GM13976 (cell line): ENCODE results near the gene RBCK1.

Experiments
- DNase-seq: peaks from one replicate; pipeline ENCODE4 v3.0.0; 2012; ENCODE audit warnings: low spot score
- CTCF ChIP-seq: IDR thresholded peaks from 2 replicates; pipeline ENCODE4 v1.5.1; 2012; ENCODE audit warnings: borderline replicate concordance, mild to moderate bottlenecking; ENCODE audit not compliant: insufficient read depth; ENCODE audit errors: extremely low read depth, missing control alignments, control extremely low read depth
- in situ Hi-C: fragments of 300-500 bp; cut with MboI; formaldehyde crosslinking; loops from one replicate; pipeline ENCODE4 v1.12.0; 2022; ENCODE audit warnings: low sequenced_read_pairs, mixed read lengths, inconsistent platforms; ENCODE audit not compliant: unreplicated experiment

RBCK1 gene

DNA sequence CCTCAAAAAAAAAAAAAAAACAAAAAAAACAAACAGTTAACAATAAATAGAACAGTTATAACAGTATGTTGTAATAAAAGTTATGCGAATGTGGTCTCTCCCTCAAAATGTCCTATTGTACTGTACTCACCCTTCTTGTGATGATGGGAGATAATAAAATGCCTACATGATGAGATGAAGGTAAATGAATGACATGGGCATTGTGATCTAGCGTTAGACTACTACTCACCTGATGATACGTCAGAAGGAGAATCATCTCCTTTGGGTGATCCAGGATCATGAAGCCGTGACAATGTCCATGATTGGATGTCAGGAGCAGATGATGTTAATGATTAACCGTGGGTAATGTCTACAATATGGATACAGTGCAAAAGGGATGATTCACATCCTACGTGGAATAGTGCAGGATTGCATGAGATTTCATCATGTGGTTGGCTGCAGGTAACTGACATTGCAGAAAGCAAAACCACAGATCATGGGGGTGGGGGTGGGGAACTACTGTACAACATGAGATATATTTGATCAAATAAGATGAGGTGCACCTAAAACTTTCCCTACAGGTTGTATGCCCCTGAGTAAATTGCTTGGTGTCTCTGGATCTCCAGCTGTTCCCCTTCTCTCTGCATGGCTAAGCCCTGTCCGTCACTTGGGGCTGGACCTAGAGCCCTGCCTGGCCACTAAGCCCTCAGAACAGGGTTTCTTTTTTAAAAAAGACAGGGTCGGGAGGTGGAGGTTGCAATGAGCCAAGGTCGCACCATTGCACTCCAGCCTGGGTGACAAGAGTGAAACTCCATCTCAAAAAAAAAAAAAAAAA is 6.2 kb upstream of the RBCK1 start:
- no peak for TF ChIP-seq CTCF
- in situ Hi-C loops, result no loop called here
- no peak for DNase-seq

DNA sequence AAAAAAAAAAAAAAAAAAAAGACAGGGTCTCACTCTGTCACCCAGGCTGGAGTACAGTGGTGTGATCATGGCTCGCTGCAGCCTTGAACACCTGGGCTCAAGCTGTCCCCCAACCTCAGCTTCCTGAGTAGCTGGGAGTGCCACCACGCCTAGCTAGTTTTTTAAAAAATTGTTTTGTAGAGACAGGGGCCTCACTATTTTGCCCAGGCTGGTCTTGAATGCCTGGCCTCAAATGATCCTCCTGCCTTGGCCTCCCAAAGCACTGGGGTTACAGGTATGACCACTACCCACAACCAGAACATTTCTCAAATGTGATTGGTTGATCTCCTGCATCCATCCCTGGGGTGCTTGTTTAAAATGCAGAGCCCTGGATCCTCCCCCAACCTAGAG is 5.6 kb upstream of the RBCK1 start:
- TF ChIP-seq CTCF, result no peak
- in situ Hi-C loops, result no loop called here
- no peak for DNase-seq

DNA sequence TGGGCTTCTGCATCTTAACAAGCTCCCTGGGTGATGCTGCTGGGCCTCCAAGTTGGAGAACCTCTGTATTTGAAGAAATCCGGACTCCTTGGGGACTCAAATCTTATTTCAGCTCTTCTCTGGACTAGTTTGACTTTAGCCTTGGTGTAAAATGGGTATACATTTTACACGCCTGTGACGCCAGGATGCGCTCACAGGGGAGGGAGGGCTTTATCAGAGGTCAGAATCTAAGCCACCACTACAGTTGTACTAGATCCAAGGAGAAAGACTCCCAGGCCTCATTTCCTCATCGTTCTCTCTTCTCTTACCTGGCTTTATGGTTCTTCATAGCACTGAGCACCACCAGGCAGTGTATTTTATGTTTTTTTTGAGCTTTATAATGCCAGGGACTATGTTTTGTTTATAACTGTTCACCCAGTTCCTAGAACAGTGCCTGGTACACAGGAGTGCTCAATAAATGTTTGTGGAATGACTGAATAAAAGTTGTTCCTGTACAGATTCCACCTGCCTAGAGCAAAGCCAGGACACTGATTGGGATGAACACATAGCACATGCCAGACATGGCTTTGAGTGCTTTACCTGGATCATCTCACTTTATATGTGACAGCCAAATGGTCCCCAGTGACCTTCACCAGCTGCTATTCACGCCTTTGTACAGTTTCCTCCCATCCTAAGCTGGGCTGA is 5.1 kb upstream of the RBCK1 start:
- TF ChIP-seq CTCF, result no peak
- no peak for DNase-seq
- in situ Hi-C loops, result no loop called here

DNA sequence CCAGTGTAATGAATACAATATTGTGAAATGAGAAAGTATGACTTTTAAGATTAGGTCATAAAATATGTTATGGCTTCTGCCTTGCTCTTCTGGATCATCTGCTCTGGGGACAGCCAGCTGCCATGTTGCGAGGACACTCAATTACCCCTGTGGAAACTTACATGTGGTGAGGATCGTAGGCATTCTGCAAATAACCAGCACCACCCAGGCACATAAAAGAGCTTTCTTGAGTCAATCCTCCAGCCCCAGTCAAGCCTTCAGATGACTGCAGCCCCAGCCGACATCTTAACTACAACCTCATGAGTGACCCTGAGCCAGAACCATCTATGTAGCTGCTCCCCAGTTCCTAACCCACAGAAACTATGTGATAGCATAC is 4.5 kb upstream of the RBCK1 start:
- DNase-seq, result no peak
- no peak for TF ChIP-seq CTCF
- in situ Hi-C loops, result no loop called here

GRCh38 chr20:404088-404487 is 4.0 kb upstream of the RBCK1 start:
- no peak for DNase-seq
- in situ Hi-C loops, result no loop called here

More at GRCh38 chr20:404088-404487, 4.0 kb upstream of the RBCK1 start:
- TF ChIP-seq CTCF, result no peak
